Activated CD8-positive, alpha-beta memory T cell treated with anti-CD3 and anti-CD28 coated beads, Interleukin-2, amount 10 ng/mL, durations not matched to agents 7 days and 5 days (primary cell): ENCODE measurements around the gene DPP6. TPM values are rescaled to one million over a fixed set of nuclear protein-coding genes. Genes with fewer than 3 reads are reported as not detected.

ENCODE experiments used
- ATAC-seq: fragments of 150-1000 bp; cut with Tn5 transposase; one replicate; pipeline ENCODE4 v1.10.0; 2021; ENCODE audit warnings: moderate library complexity
- CTCF ChIA-PET: fragments of 350-600 bp; sonication (Branson Sonifier 250); formaldehyde crosslinking; loops from one replicate; lab custom pipeline; 2021; ENCODE audit warnings: antibody characterized with exemption; lab: Charles Lee
- DNase-seq: peaks from one replicate; pipeline ENCODE4 v3.0.0-alpha.2; 2020
- H3K27ac Mint-ChIP-seq: one replicate; pipeline ENCODE4 v1.8.0; 2021; ENCODE audit warnings: mild to moderate bottlenecking, mixed read lengths
- H3K27me3 Mint-ChIP-seq: one replicate; pipeline ENCODE4 v1.8.0; 2021; ENCODE audit warnings: mixed read lengths
- H3K36me3 Mint-ChIP-seq: one replicate; pipeline ENCODE4 v1.8.0; 2021; ENCODE audit warnings: mild to moderate bottlenecking, mixed read lengths
- H3K4me1 Mint-ChIP-seq: one replicate; pipeline ENCODE4 v1.8.0; 2021; ENCODE audit warnings: mixed read lengths
- H3K4me3 Mint-ChIP-seq: one replicate; pipeline ENCODE4 v1.8.0; 2021; ENCODE audit warnings: mild to moderate bottlenecking, moderate library complexity, mixed read lengths
- H3K9me3 Mint-ChIP-seq: one replicate; pipeline ENCODE4 v1.8.0; 2022; ENCODE audit warnings: low read depth, mixed read lengths
- total RNA-seq, 2 experiments: library from RNA; stranded (reverse); gene quantifications; one replicate each; pipeline ENCODE4 v1.2.3, GENCODE V29; 2021

The DPP6 gene
- total RNA-seq, 2 experiments from 2014 or later, result not detected

DNA sequence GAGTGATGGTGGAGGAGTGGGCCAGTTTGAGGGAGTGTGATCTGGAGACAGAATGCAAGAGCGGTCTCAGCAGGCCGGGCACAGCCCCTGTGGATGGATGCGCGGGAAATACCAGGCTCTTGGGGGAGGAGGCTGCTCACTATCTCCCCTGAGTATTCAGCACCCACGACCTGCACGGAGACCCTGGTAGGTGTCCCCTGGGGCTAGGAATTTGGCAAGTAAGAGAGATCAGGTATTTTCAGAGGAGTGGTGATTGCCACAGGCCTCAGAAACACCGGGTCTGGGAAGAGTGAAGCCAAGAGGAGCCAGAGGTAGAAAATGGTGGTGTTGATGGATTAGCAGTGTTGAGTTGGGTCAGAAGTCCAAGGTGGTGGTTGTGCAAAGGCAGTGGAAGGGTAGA, 524.4 kb downstream of the DPP6 start:
- ATAC-seq (no peak), DNase-seq (no peak)
- no peaks in the 10 kb centered on the region for H3K9me3 Mint-ChIP-seq
- H3K27ac Mint-ChIP-seq, result no peak overlapping the region
- no peaks in the 10 kb centered on the region for H3K36me3 Mint-ChIP-seq
- CTCF ChIA-PET, result no interaction called here
- H3K27me3 Mint-ChIP-seq, result no peaks in the 10 kb centered on the region
- H3K4me1 Mint-ChIP-seq, result no peaks in the 10 kb centered on the region
- H3K4me3 Mint-ChIP-seq, result no peak overlapping the region

DNA sequence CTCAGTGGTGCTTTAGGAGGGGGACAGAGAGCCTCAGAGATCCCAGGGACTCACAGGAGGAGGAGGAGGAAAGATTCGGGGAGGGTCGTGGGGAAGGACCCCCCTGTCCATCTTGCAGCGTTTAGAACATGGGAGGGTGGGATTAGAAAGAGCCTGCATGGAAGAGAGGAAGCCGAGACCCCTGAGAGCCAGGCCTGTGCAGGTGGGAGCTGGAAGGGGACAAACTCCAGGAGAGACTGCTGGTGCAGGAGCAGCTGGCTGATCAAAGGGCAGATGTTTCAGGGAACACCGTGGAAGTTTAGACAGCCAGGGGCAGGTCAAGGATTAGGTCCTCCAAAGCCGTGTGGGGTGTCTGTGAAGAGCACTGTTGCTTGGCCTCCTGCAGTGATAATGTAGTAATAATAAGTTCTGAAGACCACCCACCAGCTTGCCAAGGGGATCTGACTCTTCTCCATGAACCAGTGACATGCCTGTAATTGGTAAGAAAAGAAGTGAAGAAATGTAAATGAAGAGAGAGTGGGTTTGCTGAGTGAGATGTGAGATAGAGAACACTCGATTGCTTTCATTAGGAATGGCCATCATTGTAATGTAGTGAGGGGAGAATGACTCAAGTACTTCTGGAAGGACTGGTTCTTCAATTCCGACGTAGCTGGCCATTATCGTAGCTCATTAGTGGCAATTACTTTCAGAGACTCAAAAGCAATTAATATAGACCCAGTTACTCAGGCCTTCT, 525.1 kb downstream of the DPP6 start:
- H3K27ac Mint-ChIP-seq, result no peak overlapping the region
- CTCF ChIA-PET, result no interaction called here
- H3K4me3 Mint-ChIP-seq, result no peak overlapping the region

DNA sequence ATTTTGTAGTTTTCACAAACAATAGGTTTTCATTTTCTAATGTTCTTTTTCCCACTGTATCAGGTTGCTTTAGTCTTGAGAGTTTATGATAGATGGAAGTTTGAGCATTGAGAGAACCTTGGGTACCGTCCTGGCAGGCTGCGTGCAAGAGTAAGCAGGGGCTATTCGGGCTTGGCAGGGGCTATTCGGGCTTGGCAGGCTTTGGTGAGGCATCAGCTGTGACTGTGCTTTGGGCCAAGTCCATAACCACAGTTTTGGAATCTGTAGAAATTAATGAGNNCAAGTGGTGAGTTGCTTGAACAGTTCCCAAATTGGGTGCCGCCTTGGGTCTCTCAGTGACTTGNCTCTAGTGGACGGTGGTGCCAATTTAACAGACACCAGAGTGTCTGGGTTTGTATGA, 526.1 kb downstream of the DPP6 start:
- Mint-ChIP-seq H3K27me3 (no peaks in the 10 kb centered on the region), H3K4me3 (no peak overlapping the region), H3K36me3 (no peaks in the 10 kb centered on the region), H3K4me1 (no peaks in the 10 kb centered on the region), H3K27ac (no peak overlapping the region), H3K9me3 (no peaks in the 10 kb centered on the region)
- ATAC-seq, result no peak
- CTCF ChIA-PET, result no interaction called here
- no peak for DNase-seq

More for the DNA sequence above, 525.1 kb downstream of the DPP6 start:
- H3K27me3 Mint-ChIP-seq, result no peaks in the 10 kb centered on the region
- H3K9me3 Mint-ChIP-seq, result no peaks in the 10 kb centered on the region
- ATAC-seq (no peak), DNase-seq (no peak)
- no peaks in the 10 kb centered on the region for H3K36me3 Mint-ChIP-seq
- H3K4me1 Mint-ChIP-seq, result no peaks in the 10 kb centered on the region

DNA sequence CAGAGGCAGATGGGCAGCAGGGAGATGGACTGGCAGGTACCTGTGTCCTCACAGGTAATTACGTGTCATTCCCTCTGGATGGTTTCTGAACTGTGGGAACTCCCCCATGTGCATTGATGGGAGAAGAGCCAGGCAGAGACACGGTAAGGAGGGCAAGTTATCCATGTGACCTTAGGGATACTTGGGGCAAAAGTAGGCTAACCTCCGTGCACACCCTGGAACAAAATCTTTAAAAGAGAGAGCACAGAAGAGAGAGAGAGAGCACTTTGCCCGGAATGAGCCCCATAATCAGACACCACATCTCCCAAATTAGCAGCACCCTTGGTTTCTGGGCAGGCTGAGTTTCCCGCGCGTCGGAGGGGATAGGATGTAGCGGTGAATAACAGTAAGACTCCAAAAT, 527.5 kb downstream of the DPP6 start:
- DNase-seq (no peak), ATAC-seq (no peak)
- H3K27me3 Mint-ChIP-seq, result no peaks in the 10 kb centered on the region
- H3K27ac Mint-ChIP-seq, result no peak overlapping the region
- CTCF ChIA-PET, result no interaction called here
- H3K9me3 Mint-ChIP-seq, result peaks cover 3% of the 10 kb centered on the region
- no peaks in the 10 kb centered on the region for H3K4me1 Mint-ChIP-seq
- H3K4me3 Mint-ChIP-seq, result no peak overlapping the region
- no peaks in the 10 kb centered on the region for H3K36me3 Mint-ChIP-seq

DNA sequence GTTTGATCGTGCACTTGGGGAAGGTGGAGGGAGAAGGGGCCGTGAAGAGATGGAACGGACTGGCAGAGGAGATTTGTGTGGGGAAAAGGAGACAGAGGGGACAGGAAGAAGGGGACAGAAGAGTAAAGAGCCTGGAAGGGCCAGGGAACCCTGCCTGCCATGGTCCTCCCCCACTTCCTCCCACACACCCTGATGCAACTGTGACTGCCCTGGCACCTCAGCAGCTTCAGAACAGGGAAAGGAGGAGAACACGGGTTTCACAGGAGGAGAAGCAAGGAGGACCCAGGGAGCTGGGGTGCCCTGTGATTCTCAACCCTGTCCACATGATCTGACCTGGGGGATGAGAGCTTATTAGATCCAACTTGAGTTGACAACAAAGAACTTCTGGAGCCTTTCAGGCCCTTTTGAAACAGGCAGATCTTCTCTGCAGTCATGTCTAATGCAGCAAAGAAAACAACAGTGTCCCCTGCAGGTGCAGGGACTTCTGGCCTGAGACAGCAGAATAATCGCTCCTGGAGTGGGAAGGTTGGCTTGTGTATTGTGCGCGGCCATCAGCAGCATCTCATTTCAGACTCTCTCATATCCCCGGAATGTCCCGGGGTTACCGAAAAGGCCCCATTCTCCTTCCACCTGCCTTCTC, 529.2 kb downstream of the DPP6 start:
- peaks cover 3% of the 10 kb centered on the region for H3K9me3 Mint-ChIP-seq
- H3K4me1 Mint-ChIP-seq, result no peaks in the 10 kb centered on the region
- H3K27me3 Mint-ChIP-seq, result no peaks in the 10 kb centered on the region
- H3K36me3 Mint-ChIP-seq, result no peaks in the 10 kb centered on the region
- H3K4me3 Mint-ChIP-seq, result no peak overlapping the region
- no peak overlapping the region for H3K27ac Mint-ChIP-seq
- CTCF ChIA-PET, result no interaction called here
- DNase-seq (no peak), ATAC-seq (no peak)

DNA sequence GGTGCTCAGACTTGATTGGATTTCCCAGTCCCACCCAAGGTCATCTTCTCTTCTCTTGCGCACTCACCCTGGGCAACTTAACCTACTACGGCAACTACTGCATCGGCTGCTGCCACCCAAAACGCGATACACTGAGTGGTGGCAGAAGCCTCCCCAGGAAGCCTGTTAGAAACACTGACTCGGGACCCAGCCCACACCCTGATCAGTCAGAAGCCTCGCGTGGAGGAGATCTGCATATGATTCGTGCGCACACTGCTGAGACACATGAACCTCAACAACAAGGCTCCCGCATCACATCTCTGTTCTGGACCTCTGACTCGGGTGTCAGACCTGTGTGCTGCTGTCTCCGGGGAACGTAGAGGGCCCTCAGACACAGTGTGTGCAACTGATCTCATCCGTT, 531.3 kb downstream of the DPP6 start:
- ATAC-seq, result no peak

DNA sequence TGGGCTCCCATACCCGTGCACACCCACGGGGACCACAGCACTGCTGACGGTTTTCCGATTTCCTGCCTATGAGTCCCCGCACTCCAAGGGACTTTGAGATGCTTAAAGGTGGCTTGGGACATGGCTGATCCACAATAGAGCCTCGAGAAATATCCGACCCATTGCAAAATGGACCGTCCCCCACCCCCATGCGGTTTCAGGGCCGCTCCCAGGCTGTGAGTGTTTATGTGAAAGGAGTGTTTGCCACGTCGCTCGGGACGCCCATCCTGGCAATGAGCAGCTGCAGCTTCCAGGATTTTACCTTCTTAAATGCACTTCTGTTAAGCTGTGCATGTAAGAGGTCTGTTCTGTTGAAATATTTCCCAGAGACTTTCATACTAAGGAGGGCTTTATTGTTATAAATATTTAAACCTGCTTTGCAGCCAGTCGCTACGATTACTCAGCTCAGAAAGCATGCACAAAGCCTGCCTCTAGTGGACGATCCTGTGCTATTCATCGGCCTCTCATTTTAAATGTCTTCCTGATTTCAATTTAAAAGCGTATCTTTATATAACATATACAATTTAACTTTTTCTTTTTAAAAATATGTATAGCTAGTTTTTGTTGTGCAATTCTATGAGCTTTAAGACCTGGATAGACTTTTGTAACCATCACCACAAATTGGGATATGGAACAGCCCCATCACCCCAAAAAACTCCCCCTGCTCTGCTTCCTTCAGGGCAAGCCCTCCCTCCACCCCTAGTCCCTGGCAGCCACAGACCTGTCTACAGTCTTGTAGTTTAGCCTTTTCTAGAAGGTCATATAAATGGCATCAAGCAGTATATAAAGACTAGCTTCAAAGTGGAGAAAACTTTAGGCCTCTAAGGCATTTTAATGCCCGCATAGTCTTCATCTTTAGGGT, 532.4 kb downstream of the DPP6 start:
- no peaks in the 10 kb centered on the region for H3K4me1 Mint-ChIP-seq
- no peak for ATAC-seq
- CTCF ChIA-PET, result no interaction called here

More for the DNA sequence above, 531.3 kb downstream of the DPP6 start:
- Mint-ChIP-seq H3K36me3 (no peaks in the 10 kb centered on the region), H3K27ac (no peak overlapping the region), H3K9me3 (peaks cover 3% of the 10 kb centered on the region), H3K4me3 (no peak overlapping the region), H3K4me1 (no peaks in the 10 kb centered on the region), H3K27me3 (no peaks in the 10 kb centered on the region)
- CTCF ChIA-PET, result no interaction called here
- no peak for DNase-seq

DNA sequence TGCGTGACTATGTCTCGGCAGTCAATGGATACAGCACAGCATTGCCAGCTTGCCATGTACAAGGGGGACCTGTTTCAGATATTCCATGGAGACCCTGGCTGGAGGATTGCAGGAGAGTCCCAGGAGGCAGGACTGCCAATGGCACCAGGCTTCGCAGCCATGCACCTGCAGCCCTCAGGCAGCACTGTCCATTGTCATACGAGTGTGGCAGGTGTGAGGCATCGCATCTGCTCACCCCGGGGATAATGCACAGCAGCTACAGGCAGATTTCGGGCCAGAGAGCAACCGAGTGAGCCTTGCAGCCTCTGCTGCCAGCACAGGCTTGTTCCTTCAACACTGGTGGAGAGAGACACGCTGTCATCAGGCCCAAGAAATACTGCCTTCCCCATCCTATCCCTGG, 535.6 kb downstream of the DPP6 start:
- no peaks in the 10 kb centered on the region for H3K27me3 Mint-ChIP-seq
- H3K27ac Mint-ChIP-seq, result no peak overlapping the region
- H3K4me3 Mint-ChIP-seq, result no peak overlapping the region
- CTCF ChIA-PET, result no interaction called here
- DNase-seq (no peak), ATAC-seq (no peak)
- H3K36me3 Mint-ChIP-seq, result no peaks in the 10 kb centered on the region
- H3K4me1 Mint-ChIP-seq, result no peaks in the 10 kb centered on the region
- H3K9me3 Mint-ChIP-seq, result peaks cover 5% of the 10 kb centered on the region

More for the DNA sequence above, 532.4 kb downstream of the DPP6 start:
- no peaks in the 10 kb centered on the region for H3K36me3 Mint-ChIP-seq
- peaks cover 3% of the 10 kb centered on the region for H3K9me3 Mint-ChIP-seq
- H3K4me3 Mint-ChIP-seq, result no peak overlapping the region
- no peaks in the 10 kb centered on the region for H3K27me3 Mint-ChIP-seq
- no peak overlapping the region for H3K27ac Mint-ChIP-seq
- no peak for DNase-seq

DNA sequence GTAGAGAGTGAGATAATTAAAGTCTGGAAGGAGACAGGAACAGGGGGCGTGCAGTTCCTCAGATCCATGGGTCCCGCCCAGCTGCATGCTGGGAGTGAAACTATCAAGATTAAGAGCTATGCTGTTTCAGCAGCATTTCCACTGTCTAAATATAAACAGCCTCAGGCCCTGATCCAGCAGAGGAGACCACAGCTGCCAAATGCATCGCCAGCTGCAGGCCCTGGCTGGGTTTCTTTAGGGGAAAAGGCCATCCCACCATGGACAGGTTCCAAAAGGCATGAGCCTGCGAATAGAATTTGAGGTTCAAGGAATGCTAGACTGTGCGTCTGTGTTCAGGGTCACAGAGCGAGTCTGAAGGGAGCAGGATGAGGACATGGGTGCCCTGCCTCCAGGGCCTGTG, 539.3 kb downstream of the DPP6 start:
- no peaks in the 10 kb centered on the region for H3K4me1 Mint-ChIP-seq
- H3K27me3 Mint-ChIP-seq, result no peaks in the 10 kb centered on the region
- no peak overlapping the region for H3K27ac Mint-ChIP-seq
- CTCF ChIA-PET, result no interaction called here
- H3K4me3 Mint-ChIP-seq, result no peak overlapping the region
- no peak for ATAC-seq
- H3K9me3 Mint-ChIP-seq, result peaks cover 2% of the 10 kb centered on the region
- peak; percentile 11 for DNase-seq
- no peaks in the 10 kb centered on the region for H3K36me3 Mint-ChIP-seq

DNA sequence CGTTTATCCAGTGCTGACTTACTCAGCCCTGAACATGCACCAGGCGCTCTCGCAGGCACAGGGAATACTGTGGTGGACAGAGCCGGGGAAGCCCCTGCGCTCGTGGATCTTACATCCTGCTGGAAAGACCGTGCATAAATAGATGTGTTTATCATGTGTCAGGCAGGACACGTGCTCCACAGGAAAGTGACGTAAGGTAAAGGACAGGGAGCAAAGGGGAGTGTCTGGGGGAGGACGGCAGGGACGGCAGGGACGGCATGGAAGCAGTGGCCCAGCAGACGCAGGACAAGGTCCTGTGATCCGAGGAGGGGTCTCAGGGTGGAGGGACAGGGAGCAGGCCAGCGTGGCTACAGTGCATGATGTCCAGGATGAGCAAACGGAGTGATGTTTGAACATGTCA, 540.2 kb downstream of the DPP6 start:
- CTCF ChIA-PET, result no interaction called here
- no peaks in the 10 kb centered on the region for H3K36me3 Mint-ChIP-seq

DNA sequence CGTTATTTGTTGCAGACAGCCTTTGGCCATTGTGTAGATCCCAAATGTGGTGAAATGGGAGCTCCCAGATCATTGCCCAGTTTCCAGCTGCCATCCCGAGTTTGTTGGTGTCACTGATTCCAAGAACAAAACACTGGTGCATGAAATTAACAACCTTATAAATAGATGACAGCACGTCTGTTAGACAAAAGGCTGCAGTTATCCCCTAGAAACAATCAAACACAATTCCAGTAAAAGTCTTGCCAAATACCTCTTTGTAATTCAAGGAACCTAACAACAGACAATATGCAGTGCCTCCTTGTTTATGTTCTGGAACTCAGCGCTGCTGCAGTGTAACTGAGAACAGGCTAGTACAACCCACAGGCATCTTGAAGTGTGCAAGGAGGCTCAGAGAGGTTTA, 546.2 kb downstream of the DPP6 start:
- H3K4me3 Mint-ChIP-seq, result no peak overlapping the region
- ATAC-seq, result no peak
- H3K27ac Mint-ChIP-seq, result no peak overlapping the region

More for the DNA sequence above, 540.2 kb downstream of the DPP6 start:
- Mint-ChIP-seq H3K27ac (no peak overlapping the region), H3K4me1 (no peaks in the 10 kb centered on the region), H3K9me3 (peaks cover 2% of the 10 kb centered on the region), H3K27me3 (no peaks in the 10 kb centered on the region), H3K4me3 (no peak overlapping the region)
- DNase-seq, result peak; percentile 33
- ATAC-seq, result no peak

DNA sequence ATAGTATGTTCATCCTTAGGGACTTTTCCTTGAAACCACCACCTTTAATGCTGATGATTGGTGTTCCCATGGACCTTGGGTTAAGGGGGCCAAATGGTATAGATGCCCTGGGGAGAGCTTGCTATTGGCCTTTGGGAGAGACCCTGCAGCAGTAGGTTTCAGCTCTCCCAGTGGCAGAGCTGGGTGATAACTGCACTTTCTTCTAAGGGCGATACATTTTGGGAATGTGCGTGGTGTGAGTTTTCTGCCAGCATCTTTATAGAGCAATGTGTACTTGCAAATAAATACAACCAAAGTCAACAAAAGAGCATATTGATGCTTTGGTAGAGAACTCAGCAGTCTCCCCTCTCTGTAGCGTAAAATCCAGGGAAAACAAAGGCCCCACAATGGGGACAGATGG, 546.7 kb downstream of the DPP6 start:
- peak; percentile 25 for DNase-seq
- CTCF ChIA-PET, result no interaction called here
- H3K4me1 Mint-ChIP-seq, result no peaks in the 10 kb centered on the region
- H3K9me3 Mint-ChIP-seq, result peaks cover 2% of the 10 kb centered on the region
- no peak overlapping the region for H3K4me3 Mint-ChIP-seq
- no peaks in the 10 kb centered on the region for H3K36me3 Mint-ChIP-seq
- H3K27ac Mint-ChIP-seq, result no peak overlapping the region
- H3K27me3 Mint-ChIP-seq, result no peaks in the 10 kb centered on the region
- ATAC-seq, result no peak

More for the DNA sequence above, 546.2 kb downstream of the DPP6 start:
- no peaks in the 10 kb centered on the region for H3K36me3 Mint-ChIP-seq
- CTCF ChIA-PET, result no interaction called here
- H3K4me1 Mint-ChIP-seq, result no peaks in the 10 kb centered on the region
- no peak for DNase-seq
- peaks cover 2% of the 10 kb centered on the region for H3K9me3 Mint-ChIP-seq
- no peaks in the 10 kb centered on the region for H3K27me3 Mint-ChIP-seq

DNA sequence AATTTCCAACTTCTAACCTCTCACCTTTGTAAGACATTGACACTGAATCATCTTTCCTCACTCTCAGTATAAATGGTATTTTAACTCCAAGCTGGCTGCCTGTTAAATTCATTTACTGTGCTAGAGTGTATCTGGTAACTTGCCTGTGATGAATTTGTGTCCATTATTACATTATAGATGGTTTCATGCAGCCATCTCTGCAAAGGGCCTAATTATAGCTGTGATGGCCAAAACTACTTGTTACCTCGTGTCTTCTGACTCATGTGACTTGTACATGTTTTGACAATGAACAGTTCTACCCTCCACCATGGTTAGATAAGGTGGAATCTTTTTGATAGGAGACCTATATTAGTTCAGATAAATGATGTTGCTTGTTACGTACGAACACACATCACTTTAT, 558.7 kb downstream of the DPP6 start:
- no peak overlapping the region for H3K4me3 Mint-ChIP-seq
- no peaks in the 10 kb centered on the region for H3K4me1 Mint-ChIP-seq
- peaks cover 2% of the 10 kb centered on the region for H3K9me3 Mint-ChIP-seq
- H3K27ac Mint-ChIP-seq, result no peak overlapping the region
- H3K36me3 Mint-ChIP-seq, result no peaks in the 10 kb centered on the region
- ATAC-seq (no peak), DNase-seq (no peak)
- CTCF ChIA-PET, result no interaction called here
- H3K27me3 Mint-ChIP-seq, result no peaks in the 10 kb centered on the region
